ENCODE data around the gene MTMR4. TPM values are rescaled to one million over a fixed set of nuclear protein-coding genes. Genes with fewer than 3 reads are reported as not detected.

The MTMR4 gene
- polyA plus RNA-seq, 1 donor from 2014 or later, result 124 TPM

DNA sequence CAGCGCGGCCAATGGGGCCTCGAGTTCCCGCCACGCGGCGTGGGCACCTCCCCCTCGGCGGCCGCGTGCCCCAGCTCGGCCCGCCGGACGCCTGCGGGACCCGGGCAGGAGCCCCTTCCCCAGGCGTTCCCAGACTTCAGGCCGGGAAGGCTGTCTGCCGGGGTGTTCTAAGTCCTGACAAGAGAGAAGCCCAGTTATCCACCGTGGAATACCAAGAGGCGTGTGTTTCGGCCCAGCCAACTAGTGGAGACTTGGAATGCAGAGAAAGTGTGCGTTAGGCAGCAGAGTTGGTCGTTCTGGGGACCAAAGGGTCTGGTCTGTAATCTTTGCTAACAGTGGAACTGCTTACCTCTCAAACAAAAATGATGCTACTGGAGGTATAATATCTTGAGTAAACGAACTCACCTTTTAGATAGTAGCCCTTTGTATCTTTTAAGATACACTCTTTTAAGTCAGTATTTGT is 26.0 kb downstream of the MTMR4 start:
- no peak overlapping the region for H2AFZ ChIP-seq (ENCODE audit: low read depth, low read length)
- H4K20me1 ChIP-seq (ENCODE audit: insufficient read depth), result no peaks in the 10 kb centered on the region
- H3K9me3 ChIP-seq (ENCODE audit: low read length), result no peaks in the 10 kb centered on the region
- no peaks in the 10 kb centered on the region for H3K36me3 ChIP-seq (ENCODE audit: insufficient read depth, low read length)
- no peaks in the 10 kb centered on the region for H3K9me2 ChIP-seq (ENCODE audit: insufficient read depth, low read length)
- H3K4me2 ChIP-seq (ENCODE audit: low read length), result no peak overlapping the region
- no peak overlapping the region for H3K27ac ChIP-seq (ENCODE audit: low read length)
- H3K79me2 ChIP-seq (replicated peaks; ENCODE audit: insufficient read depth, low read length), result no peaks in the 10 kb centered on the region
- TF ChIP-seq POLR2AphosphoS5 (IDR thresholded peaks at IDR 0.05), result no peak
- TF ChIP-seq EZH2 (IDR thresholded peaks at IDR 0.05; ENCODE audit: borderline replicate concordance, insufficient read depth, low read length, poor library complexity, severe bottlenecking), result no peak
- TF ChIP-seq TAF1 (IDR thresholded peaks at IDR 0.05; ENCODE audit: low read depth), result no peak
- TF ChIP-seq EP300 (conservative IDR thresholded peaks at IDR 0.05; ENCODE audit: poor library complexity, severe bottlenecking), result no peak
- H3K9ac ChIP-seq (ENCODE audit: low read length), result no peak overlapping the region
- H3K27me3 ChIP-seq (ENCODE audit: insufficient read depth, low read depth, low read length), result no peaks in the 10 kb centered on the region
- H3K4me3 ChIP-seq (ENCODE audit: low read length), result no peak overlapping the region
- no peaks in the 10 kb centered on the region for H3F3A ChIP-seq (ENCODE audit: insufficient read depth, low read length, poor library complexity, severe bottlenecking)

- H3K4me3 ChIP-seq (ENCODE audit: low read length), result no peak within 1 kb of the TSS
These were observed 26.6 kb downstream of the MTMR4 start, which contains the start of gene HSF5 for GRCh38 chr17:58487589-58488427. HSF5 (minus strand) TSS chr17:58488408; CDS start chr17:58488274, 134 bp downstream.

More at GRCh38 chr17:58487589-58488427, 26.6 kb downstream of the MTMR4 start, which contains the start of gene HSF5:
- Histone ChIP-seq H3K79me2 (replicated peaks; ENCODE audit: insufficient read depth, low read length) (no peaks in the 10 kb centered on the region), H3K27ac (ENCODE audit: low read length) (no peak within 1 kb of the TSS), H3K27me3 (ENCODE audit: insufficient read depth, low read depth, low read length) (no peaks in the 10 kb centered on the region), H3K9ac (ENCODE audit: low read length) (no peak within 1 kb of the TSS), H3K4me2 (ENCODE audit: low read length) (no peak within 1 kb of the TSS), H3K9me3 (ENCODE audit: low read length) (no peaks in the 10 kb centered on the region), H3F3A (ENCODE audit: insufficient read depth, low read length, poor library complexity, severe bottlenecking) (no peaks in the 10 kb centered on the region), H4K20me1 (ENCODE audit: insufficient read depth) (no peaks in the 10 kb centered on the region), H3K36me3 (ENCODE audit: insufficient read depth, low read length) (no peaks in the 10 kb centered on the region), H3K9me2 (ENCODE audit: insufficient read depth, low read length) (no peaks in the 10 kb centered on the region), H2AFZ (ENCODE audit: low read depth, low read length) (no peak within 1 kb of the TSS)
- TF ChIP-seq SMC3 (conservative IDR thresholded peaks at IDR 0.05; ENCODE audit: poor library complexity), result no peak
- TF ChIP-seq POLR2AphosphoS5 (IDR thresholded peaks at IDR 0.05), result no peak
- TF ChIP-seq EP300 (conservative IDR thresholded peaks at IDR 0.05; ENCODE audit: poor library complexity, severe bottlenecking), result no peak
- TF ChIP-seq CTCF (IDR thresholded peaks at IDR 0.05; ENCODE audit: poor library complexity, severe bottlenecking), result no peak
- no peak for TF ChIP-seq EZH2 (IDR thresholded peaks at IDR 0.05; ENCODE audit: borderline replicate concordance, insufficient read depth, low read length, poor library complexity, severe bottlenecking)
- TF ChIP-seq MXI1 (conservative IDR thresholded peaks at IDR 0.05; ENCODE audit: poor library complexity, severe bottlenecking), result no peak
- TF ChIP-seq, protein P1, sequence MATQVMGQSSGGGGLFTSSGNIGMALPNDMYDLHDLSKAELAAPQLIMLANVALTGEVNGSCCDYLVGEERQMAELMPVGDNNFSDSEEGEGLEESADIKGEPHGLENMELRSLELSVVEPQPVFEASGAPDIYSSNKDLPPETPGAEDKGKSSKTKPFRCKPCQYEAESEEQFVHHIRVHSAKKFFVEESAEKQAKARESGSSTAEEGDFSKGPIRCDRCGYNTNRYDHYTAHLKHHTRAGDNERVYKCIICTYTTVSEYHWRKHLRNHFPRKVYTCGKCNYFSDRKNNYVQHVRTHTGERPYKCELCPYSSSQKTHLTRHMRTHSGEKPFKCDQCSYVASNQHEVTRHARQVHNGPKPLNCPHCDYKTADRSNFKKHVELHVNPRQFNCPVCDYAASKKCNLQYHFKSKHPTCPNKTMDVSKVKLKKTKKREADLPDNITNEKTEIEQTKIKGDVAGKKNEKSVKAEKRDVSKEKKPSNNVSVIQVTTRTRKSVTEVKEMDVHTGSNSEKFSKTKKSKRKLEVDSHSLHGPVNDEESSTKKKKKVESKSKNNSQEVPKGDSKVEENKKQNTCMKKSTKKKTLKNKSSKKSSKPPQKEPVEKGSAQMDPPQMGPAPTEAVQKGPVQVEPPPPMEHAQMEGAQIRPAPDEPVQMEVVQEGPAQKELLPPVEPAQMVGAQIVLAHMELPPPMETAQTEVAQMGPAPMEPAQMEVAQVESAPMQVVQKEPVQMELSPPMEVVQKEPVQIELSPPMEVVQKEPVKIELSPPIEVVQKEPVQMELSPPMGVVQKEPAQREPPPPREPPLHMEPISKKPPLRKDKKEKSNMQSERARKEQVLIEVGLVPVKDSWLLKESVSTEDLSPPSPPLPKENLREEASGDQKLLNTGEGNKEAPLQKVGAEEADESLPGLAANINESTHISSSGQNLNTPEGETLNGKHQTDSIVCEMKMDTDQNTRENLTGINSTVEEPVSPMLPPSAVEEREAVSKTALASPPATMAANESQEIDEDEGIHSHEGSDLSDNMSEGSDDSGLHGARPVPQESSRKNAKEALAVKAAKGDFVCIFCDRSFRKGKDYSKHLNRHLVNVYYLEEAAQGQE (IDR thresholded peaks at IDR 0.05; ENCODE audit: borderline replicate concordance), result no peak
- no peak for TF ChIP-seq TAF1 (IDR thresholded peaks at IDR 0.05; ENCODE audit: low read depth)
- no peak for TF ChIP-seq RAD21 (conservative IDR thresholded peaks at IDR 0.05)

All from neural cell (in vitro differentiated cells).